HCT116 (cell line): ENCODE measurements around the gene PPP1R37. TPM values are rescaled to one million over a fixed set of nuclear protein-coding genes. Genes with fewer than 3 reads are reported as not detected.
A peak's percentile ranks its signal among the peaks of the same experiment; 100 is the strongest.

ENCODE experiments used
- ATAC-seq: fragments of 200-7000 bp; cut with Tn5 transposase; 2 replicates; pipeline ENCODE4 v1.9.1; 2020; ENCODE audit warnings: mild to moderate bottlenecking, moderate library complexity
- BruUV-seq: library from RNA; stranded (reverse); fragments of 400-500 nt; replicated peaks from 2 replicates; lab custom pipeline; 2021; lab: Mats Ljungman, UMichigan
- CTCF ChIA-PET: fragments of 300-600 bp; sonication (Branson Sonifier 250); formaldehyde crosslinking; loops from one replicate; lab custom pipeline; 2021; ENCODE audit warnings: antibody characterized with exemption; lab: Charles Lee
- POLR2A ChIA-PET: fragments of 300-600, 350-600 bp; sonication (Branson Sonifier 250); formaldehyde crosslinking; loops from one replicate; lab custom pipeline; 2021; ENCODE audit warnings: antibody characterized with exemption; lab: Charles Lee
- RAD21 ChIA-PET, 2 experiments: fragments of 300-600 bp; sonication (Branson Sonifier 250); formaldehyde crosslinking; loops; one replicate each; lab custom pipeline; 2023; ENCODE audit warnings: low total read pairs in 2 of 2; ENCODE audit not compliant: uncharacterized antibody in 2 of 2, unreplicated experiment in 2 of 2, low non-redundant PET in 1 of 2; lab: Charles Lee
- DNase-seq: peaks from one replicate; pipeline ENCODE4 v3.0.0-alpha.2; 2010; ENCODE audit warnings: low read depth, low spot score
- H2AFZ ChIP-seq: fragments of 200-600 bp; shearing (Covaris generic), sonication (generic); 2 replicates; pipeline ENCODE4 v1.6.1; 2017; ENCODE audit warnings: low read depth, mixed run types, mixed read lengths, antibody characterized with exemption, low read length; ENCODE audit not compliant: poor library complexity, severe bottlenecking
- H3K27ac ChIP-seq: 2 replicates; pipeline ENCODE4 v1.5.1; 2012; ENCODE audit warnings: low read depth, low read length
- H3K27me3 ChIP-seq: fragments of 200-600 bp; sonication (generic); 2 replicates; pipeline ENCODE4 v1.6.1; 2016; ENCODE audit warnings: mixed run types, low read length, mixed read lengths; ENCODE audit not compliant: insufficient read depth
- H3K36me3 ChIP-seq, 2 experiments: fragments of 200-500 bp in 1 of 2; fragments of 200-600 bp in 1 of 2; sonication (Bioruptor generic) in 1 of 2; sonication (generic) in 1 of 2; 2 replicates each; pipeline versions ENCODE4 v1.5.1 to v1.6.1; 2014 to 2016; ENCODE audit warnings: low read length in 2 of 2, inconsistent platforms in 1 of 2, mixed read lengths in 1 of 2, mixed run types in 1 of 2; ENCODE audit not compliant: insufficient read depth in 2 of 2, control insufficient read depth in 1 of 2
- H3K4me1 ChIP-seq, 2 experiments: fragments of 200-600 bp in 1 of 2; sonication (generic) in 1 of 2; 2 replicates each; pipeline versions ENCODE4 v1.5.1 to v1.6.1; 2012 to 2017; ENCODE audit warnings: low read length in 2 of 2, inconsistent platforms in 1 of 2, mild to moderate bottlenecking in 1 of 2, mixed read lengths in 1 of 2, mixed run types in 1 of 2, moderate library complexity in 1 of 2; ENCODE audit not compliant: insufficient read depth in 2 of 2, control insufficient read depth in 1 of 2
- H3K4me2 ChIP-seq: fragments of 200-600 bp; sonication (generic); 2 replicates; pipeline ENCODE4 v1.6.1; 2017; ENCODE audit warnings: mixed run types, low read length, mixed read lengths
- H3K4me3 ChIP-seq, 2 experiments: fragments of 200-600 bp in 1 of 2; sonication (generic) in 1 of 2; replicated peaks in 1 of 2; 2 replicates each; pipeline ENCODE4 v1.5.1; 2011 to 2016; ENCODE audit warnings: low read length in 2 of 2, control low read depth in 1 of 2, low read depth in 1 of 2, mild to moderate bottlenecking in 1 of 2, mixed read lengths in 1 of 2, mixed run types in 1 of 2
- H3K79me2 ChIP-seq: fragments of 200-600 bp; sonication (generic); 2 replicates; pipeline ENCODE4 v1.6.1; 2017; ENCODE audit warnings: mild to moderate bottlenecking, mixed run types, low read length, moderate library complexity, mixed read lengths; ENCODE audit not compliant: insufficient read depth
- H3K9ac ChIP-seq: fragments of 200-600 bp; sonication (generic); 2 replicates; pipeline ENCODE4 v1.6.1; 2016; ENCODE audit warnings: low read length, mixed read lengths
- H3K9me2 ChIP-seq: fragments of 200-600 bp; sonication (generic), shearing (Covaris generic); 2 replicates; pipeline ENCODE4 v1.6.1; 2017; ENCODE audit warnings: mixed run types, mild to moderate bottlenecking, moderate library complexity; ENCODE audit not compliant: insufficient read depth
- H3K9me3 ChIP-seq, 2 experiments: fragments of 200-500 bp in 1 of 2; fragments of 200-600 bp in 1 of 2; sonication (Bioruptor generic) in 1 of 2; sonication (generic) in 1 of 2; 2 replicates each; pipeline ENCODE4 v1.6.1; 2014 to 2017; ENCODE audit warnings: low read length in 2 of 2, mixed read lengths in 2 of 2, inconsistent platforms in 1 of 2, low read depth in 1 of 2, mild to moderate bottlenecking in 1 of 2, mixed run types in 1 of 2, moderate library complexity in 1 of 2; ENCODE audit not compliant: control insufficient read depth in 1 of 2, insufficient read depth in 1 of 2
- H4K20me1 ChIP-seq: fragments of 200-600 bp; sonication (generic), shearing (Covaris generic); 2 replicates; pipeline ENCODE4 v1.6.1; 2017; ENCODE audit warnings: mixed run types, mild to moderate bottlenecking, moderate library complexity; ENCODE audit not compliant: insufficient read depth
- ATF3 ChIP-seq: IDR thresholded peaks from 2 replicates; pipeline ENCODE4 v1.6.1; 2012
- CBX3 ChIP-seq: IDR thresholded peaks from 2 replicates; pipeline ENCODE4 v1.6.1; 2012; ENCODE audit warnings: low read depth
- CEBPB ChIP-seq: IDR thresholded peaks from 2 replicates; pipeline ENCODE4 v1.6.1; 2012; ENCODE audit warnings: low read depth
- EGR1 ChIP-seq: IDR thresholded peaks from 2 replicates; pipeline ENCODE4 v1.6.1; 2012; ENCODE audit warnings: low read depth
- ELF1 ChIP-seq: IDR thresholded peaks from 2 replicates; pipeline ENCODE4 v1.6.1; 2012; ENCODE audit warnings: low read depth, borderline replicate concordance
- EZH2 ChIP-seq: fragments of 200-600 bp; sonication (generic); IDR thresholded peaks from 2 replicates; pipeline ENCODE4 v1.6.1; 2017; ENCODE audit warnings: antibody characterized with exemption, mixed run types
- EZH2phosphoT487 ChIP-seq: fragments of 200-600 bp; IDR thresholded peaks from 2 replicates; pipeline ENCODE4 v1.6.1; 2018; ENCODE audit warnings: antibody characterized with exemption, borderline replicate concordance
- FOSL1 ChIP-seq: IDR thresholded peaks from 2 replicates; pipeline ENCODE4 v1.6.1; 2012; ENCODE audit warnings: low read depth
- JUND ChIP-seq: IDR thresholded peaks from 2 replicates; pipeline ENCODE4 v1.6.1; 2012
- MAX ChIP-seq: IDR thresholded peaks from 2 replicates; pipeline ENCODE4 v1.6.1; 2012
- POLR2A ChIP-seq: IDR thresholded peaks from 2 replicates; pipeline ENCODE4 v1.7.0; 2011; ENCODE audit warnings: borderline replicate concordance; ENCODE audit not compliant: insufficient read depth, insufficient read length; ENCODE audit errors: extremely low read depth
- POLR2AphosphoS5 ChIP-seq: IDR thresholded peaks from 2 replicates; pipeline ENCODE4 v1.6.1; 2011; ENCODE audit warnings: mild to moderate bottlenecking, low read depth, low read length, moderate library complexity
- REST ChIP-seq: IDR thresholded peaks from 2 replicates; pipeline ENCODE4 v1.6.1; 2012; ENCODE audit warnings: low read depth
- SIN3A ChIP-seq: IDR thresholded peaks from 2 replicates; pipeline ENCODE4 v1.6.1; 2012; ENCODE audit warnings: low read depth
- SP1 ChIP-seq: IDR thresholded peaks from 2 replicates; pipeline ENCODE4 v1.6.1; 2012; ENCODE audit warnings: low read depth
- SRF ChIP-seq: IDR thresholded peaks from 2 replicates; pipeline ENCODE4 v1.6.1; 2012; ENCODE audit warnings: low read depth
- TCF7L2 ChIP-seq: IDR thresholded peaks from 2 replicates; pipeline ENCODE4 v1.7.0; 2011; ENCODE audit warnings: borderline replicate concordance, inconsistent platforms; ENCODE audit not compliant: insufficient read depth, insufficient read length; ENCODE audit errors: extremely low read depth
- YY1 ChIP-seq: IDR thresholded peaks from 2 replicates; pipeline ENCODE4 v1.6.1; 2011; ENCODE audit warnings: low read length, low read depth, moderate library complexity, mild to moderate bottlenecking; ENCODE audit not compliant: insufficient replicate concordance; ENCODE audit errors: extremely low read depth
- ZFX ChIP-seq: fragments of 450-650 bp; IDR thresholded peaks from 2 replicates; pipeline ENCODE4 v1.6.1; 2017
- ZNF274 ChIP-seq: fragments of 200-500 bp; sonication (Bioruptor generic); IDR thresholded peaks from 2 replicates; pipeline ENCODE4 v1.6.1; 2014; ENCODE audit warnings: mild to moderate bottlenecking, low read depth, low read length, inconsistent platforms
- intact Hi-C: fragments of 100-400 bp; cut with micrococcal nuclease; formaldehyde crosslinking; loops from 2 replicates; pipeline ENCODE4 v1.10.0; 2022
- total RNA-seq: library from RNA; stranded (reverse); gene quantifications from one replicate; pipeline ENCODE4 v1.2.1, GENCODE V29; 2021; ENCODE audit not compliant: unreplicated experiment

Gene PPP1R37
- total RNA-seq, 1 experiment from 2014 or later: 32.7 TPM

GRCh38 chr19:45079063-45079910 is 13.7 kb upstream of the PPP1R37 start, which contains the start of gene GEMIN7 (continued):
- TF ChIP-seq CBX3 (peak; percentile 78), ZFX (peak; percentile 76; the same call in 1 of the 2 replicates), CEBPB (no peak), SP1 (peak; percentile 40; the same call in 1 of the 2 replicates), ELF1 (no peak), SIN3A (peak; percentile 84)
- TF ChIP-seq, all 23 proteins: peak for 9

DNA sequence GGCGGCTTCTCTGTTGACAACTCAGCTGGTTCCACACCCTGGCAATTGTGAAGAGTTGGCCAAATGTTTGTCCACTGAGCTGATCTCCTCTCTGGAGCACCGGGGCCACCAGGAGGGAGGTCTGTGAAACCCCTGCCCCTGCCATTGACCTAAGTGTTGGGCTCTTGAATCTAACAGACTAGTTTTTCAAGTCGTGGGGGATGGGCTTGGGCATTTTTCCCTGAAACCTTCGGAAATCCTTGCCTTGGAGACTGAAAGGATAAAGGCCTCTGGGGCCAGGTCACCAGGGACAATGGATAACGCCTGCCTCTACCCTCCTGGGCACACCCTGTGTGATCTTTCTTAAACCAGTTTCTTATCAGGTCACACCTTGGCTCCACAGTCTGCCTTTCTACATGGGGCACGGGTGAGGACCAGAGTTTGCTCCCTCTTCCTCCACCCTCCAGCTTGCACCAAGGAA is 13.0 kb upstream of the PPP1R37 start:
- Histone ChIP-seq H3K79me2 (peaks cover 59% of the 10 kb centered on the region), H3K4me3 (peak overlapping the region; percentile 99), H3K4me1 (peaks cover 26 to 40% of the 10 kb centered on the region in 2 experiments), H3K27ac (peak overlapping the region; percentile 73), H3K9ac (peak overlapping the region; percentile 98), H3K4me2 (peak overlapping the region; percentile 91), H3K9me3 (no peaks in the 10 kb centered on the region), H3K36me3 (peaks cover 2 to 15% of the 10 kb centered on the region in 2 experiments; a peak in 2 of 4 replicates), H2AFZ (no peak overlapping the region), H3K27me3 (no peaks in the 10 kb centered on the region), H4K20me1 (no peaks in the 10 kb centered on the region), H3K9me2 (no peaks in the 10 kb centered on the region)
- ChIA-PET POLR2A (interaction anchor here (2.9 kb wide), 1 partner anchor 12 kb away, joined by 10 read pairs; the partner anchor contains the start of gene PPP1R37), CTCF (interaction anchor here (1.1 kb wide), 2 partner anchors 11 to 20 kb away, joined by 4 to 5 read pairs; no protein-coding TSS in a partner anchor), RAD21 (interaction anchor here in 1 of 2 experiments (0.8 kb wide), 1 partner anchor 190 kb away, joined by 3 read pairs; no protein-coding TSS in a partner anchor)
- TF ChIP-seq EGR1: no peak
- TF ChIP-seq EZH2phosphoT487: no peak
- TF ChIP-seq POLR2AphosphoS5: no peak
- no peak for TF ChIP-seq JUND
- no peak for TF ChIP-seq ELF1
- TF ChIP-seq SIN3A: no peak
- no peak for TF ChIP-seq EZH2
- TF ChIP-seq MAX: no peak
- no peak for TF ChIP-seq YY1
- no peak for TF ChIP-seq ZNF274
- no peak for TF ChIP-seq ATF3
- no peak for TF ChIP-seq SP1
- TF ChIP-seq CBX3: no peak
- no peak for TF ChIP-seq POLR2A
- TF ChIP-seq SRF: no peak
- TF ChIP-seq REST: no peak
- no peak for TF ChIP-seq ZFX
- TF ChIP-seq FOSL1: no peak
- TF ChIP-seq TCF7L2: no peak
- TF ChIP-seq CEBPB: no peak
- ATAC-seq (no peak), DNase-seq (no peak)
- intact Hi-C loops: loop anchor here (5.0 kb wide), 1 partner anchor 257 kb away; no protein-coding TSS in a partner anchor
- no TSS peak for BruUV-seq
